Measurements from ENCODE around the gene FOXG1. TPM values are rescaled to one million over a fixed set of nuclear protein-coding genes. Genes with fewer than 3 reads are reported as not detected.

The FOXG1 gene
- total RNA-seq, 4 donors from 2014 or later, result 0.11 to 0.13 TPM; not detected in 2

DNA sequence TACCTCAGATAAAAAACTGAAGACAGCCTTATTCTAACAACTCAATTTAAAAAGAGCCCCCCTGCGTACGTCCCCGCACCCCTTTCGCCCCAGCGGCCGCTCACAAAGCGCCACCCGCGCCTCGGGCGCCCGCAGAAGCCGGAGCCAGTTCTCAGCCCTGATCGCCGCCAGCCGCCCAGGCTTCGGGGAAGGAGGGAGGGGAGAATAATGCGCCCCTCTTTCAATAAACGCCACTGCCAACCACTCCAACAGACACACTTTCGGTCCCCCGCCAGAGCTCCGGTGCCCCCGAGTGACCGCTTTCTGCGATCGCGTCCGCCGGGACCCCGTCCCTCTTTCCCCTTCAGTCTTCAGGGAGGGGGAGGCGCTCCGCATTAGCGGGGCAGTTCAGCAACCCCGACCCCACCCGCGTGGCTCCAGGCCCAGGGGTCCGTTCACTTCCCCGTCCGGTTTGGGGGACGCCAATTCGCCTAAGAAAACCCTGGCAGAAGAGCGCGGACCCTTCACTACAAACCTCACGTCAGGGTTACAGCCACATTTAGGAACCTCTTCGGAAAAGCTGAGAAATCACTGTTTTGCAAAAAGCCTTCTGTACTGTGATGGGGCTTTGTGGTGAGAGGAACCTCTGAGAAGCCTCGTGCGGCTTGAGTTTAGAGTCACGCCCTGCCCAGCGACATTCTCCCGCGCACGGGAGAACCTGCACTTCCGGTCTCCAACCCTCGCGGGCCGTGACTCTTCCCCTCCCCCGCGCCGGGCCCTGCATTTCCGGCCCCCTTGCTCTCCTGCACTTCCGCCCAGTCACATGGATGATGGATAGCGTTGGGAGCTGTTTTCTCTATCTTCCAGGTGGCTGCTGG is 18.7 kb downstream of the FOXG1 start:
- H3K4me1 ChIP-seq, result peaks cover 6 to 8% of the 10 kb centered on the region in 2 donors
- H3K9me3 ChIP-seq, result no peaks in the 10 kb centered on the region
- no peak overlapping the region for H3K27ac ChIP-seq
- H3K36me3 ChIP-seq, result no peaks in the 10 kb centered on the region
- WGBS, 2 donors, result 6 to 9% methylated on average over 42 to 56 of the region's 62 CpGs
- DNase-seq, result no peak
- peak overlapping the region in 1 of 3 donors; percentile 19 for H3K4me3 ChIP-seq (replicated peaks in 1 of 3)
- H3K27me3 ChIP-seq, result peaks cover 22% of the 10 kb centered on the region
- intact Hi-C loops (cut with DNase I), result no loop called here
- no peak for TF ChIP-seq CTCF (IDR thresholded peaks at IDR 0.05)
- TF ChIP-seq POLR2A (IDR thresholded peaks at IDR 0.05), result no peak

- WGBS, 2 donors, result 98% methylated on average over 1 of the region's 1 CpG
- H3K27me3 ChIP-seq, result no peaks in the 10 kb centered on the region
- H3K4me3 ChIP-seq (replicated peaks in 1 of 3), result no peak overlapping the region
- no peak for DNase-seq
- H3K27ac ChIP-seq, result no peak overlapping the region
- no peak for TF ChIP-seq POLR2A (IDR thresholded peaks at IDR 0.05)
- no peak for TF ChIP-seq CTCF (IDR thresholded peaks at IDR 0.05)
- no peaks in the 10 kb centered on the region for H3K36me3 ChIP-seq
- no peaks in the 10 kb centered on the region for H3K4me1 ChIP-seq
- intact Hi-C loops (cut with DNase I), result no loop called here
- no peaks in the 10 kb centered on the region for H3K9me3 ChIP-seq
Observed at GRCh38 chr14:28807518-28807917, 40.9 kb downstream of the FOXG1 start.

GRCh38 chr14:28813810-28814209 is 47.2 kb downstream of the FOXG1 start:
- Histone ChIP-seq H3K36me3 (no peaks in the 10 kb centered on the region), H3K9me3 (no peaks in the 10 kb centered on the region), H3K27me3 (no peaks in the 10 kb centered on the region), H3K4me1 (no peaks in the 10 kb centered on the region), H3K27ac (no peak overlapping the region), H3K4me3 (replicated peaks in 1 of 3) (no peak overlapping the region)
- 86 to 90% methylated on average over 3 of the region's 3 CpGs for WGBS, 2 donors
- TF ChIP-seq CTCF (IDR thresholded peaks at IDR 0.05) (no peak), POLR2A (IDR thresholded peaks at IDR 0.05) (no peak)
- DNase-seq, result no peak
- intact Hi-C loops (cut with DNase I), result no loop called here

Measured in thyroid gland (tissue), 4 donors.